Measurements from ENCODE around the gene RTKN2. TPM values are rescaled to one million over a fixed set of nuclear protein-coding genes. Genes with fewer than 3 reads are reported as not detected.

The RTKN2 gene
- total RNA-seq, 1 donor from 2014 or later: 13.2 TPM

DNA sequence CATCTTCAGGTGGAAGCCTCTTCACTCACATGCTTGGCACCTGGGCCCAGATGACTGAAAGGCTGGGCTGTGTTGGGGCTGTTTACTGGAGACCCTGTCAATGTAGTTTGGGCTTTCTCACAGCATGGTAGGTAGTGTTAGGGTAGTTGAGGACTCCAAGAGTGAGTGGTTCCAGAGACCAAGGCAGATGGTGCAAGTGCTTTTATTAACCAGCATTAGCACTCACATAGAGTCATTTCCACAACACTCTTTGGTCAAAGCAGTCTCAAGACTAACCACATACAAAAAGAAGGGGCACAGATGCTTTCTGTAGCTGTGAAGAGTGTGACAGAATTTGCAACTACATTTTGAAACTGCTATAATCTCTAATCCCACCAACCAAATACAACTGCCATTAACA lies 135.0 kb downstream of the RTKN2 start:
- H3K27me3 Mint-ChIP-seq: peaks cover 2% of the 10 kb centered on the region
- TF ChIP-seq, protein P1, sequence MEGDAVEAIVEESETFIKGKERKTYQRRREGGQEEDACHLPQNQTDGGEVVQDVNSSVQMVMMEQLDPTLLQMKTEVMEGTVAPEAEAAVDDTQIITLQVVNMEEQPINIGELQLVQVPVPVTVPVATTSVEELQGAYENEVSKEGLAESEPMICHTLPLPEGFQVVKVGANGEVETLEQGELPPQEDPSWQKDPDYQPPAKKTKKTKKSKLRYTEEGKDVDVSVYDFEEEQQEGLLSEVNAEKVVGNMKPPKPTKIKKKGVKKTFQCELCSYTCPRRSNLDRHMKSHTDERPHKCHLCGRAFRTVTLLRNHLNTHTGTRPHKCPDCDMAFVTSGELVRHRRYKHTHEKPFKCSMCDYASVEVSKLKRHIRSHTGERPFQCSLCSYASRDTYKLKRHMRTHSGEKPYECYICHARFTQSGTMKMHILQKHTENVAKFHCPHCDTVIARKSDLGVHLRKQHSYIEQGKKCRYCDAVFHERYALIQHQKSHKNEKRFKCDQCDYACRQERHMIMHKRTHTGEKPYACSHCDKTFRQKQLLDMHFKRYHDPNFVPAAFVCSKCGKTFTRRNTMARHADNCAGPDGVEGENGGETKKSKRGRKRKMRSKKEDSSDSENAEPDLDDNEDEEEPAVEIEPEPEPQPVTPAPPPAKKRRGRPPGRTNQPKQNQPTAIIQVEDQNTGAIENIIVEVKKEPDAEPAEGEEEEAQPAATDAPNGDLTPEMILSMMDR (IDR thresholded peaks at IDR 0.05; ENCODE audit: unreplicated experiment): no peak
- H3K36me3 Mint-ChIP-seq (ENCODE audit: insufficient read depth): peaks cover 2% of the 10 kb centered on the region
- no peak for DNase-seq (ENCODE audit: low spot score, unreplicated experiment)
- H3K4me1 Mint-ChIP-seq (ENCODE audit: low read depth): no peaks in the 10 kb centered on the region
- H3K4me3 Mint-ChIP-seq (ENCODE audit: low read depth): no peak overlapping the region
- peaks cover 9% of the 10 kb centered on the region for H3K9me3 Mint-ChIP-seq (ENCODE audit: low read depth)
- no peak overlapping the region for H3K27ac Mint-ChIP-seq

Other genes starting within 250 kb of the RTKN2 start
- gene ZNF365, start 105.5 kb upstream of the RTKN2 start, total RNA-seq: not detected in 2 replicates